AG08396 (cell line): ENCODE data around the gene C14orf39.
"Not testable (repeated sequence)": the region's sequence is repeated elsewhere in the genome, so short reads cannot be mapped to it uniquely, and the experiment has no call there.

ENCODE experiments used
- DNase-seq: peaks from one replicate; pipeline ENCODE4 v3.0.0; 2012; ENCODE audit warnings: low spot score, mixed read lengths

The C14orf39 gene

DNA sequence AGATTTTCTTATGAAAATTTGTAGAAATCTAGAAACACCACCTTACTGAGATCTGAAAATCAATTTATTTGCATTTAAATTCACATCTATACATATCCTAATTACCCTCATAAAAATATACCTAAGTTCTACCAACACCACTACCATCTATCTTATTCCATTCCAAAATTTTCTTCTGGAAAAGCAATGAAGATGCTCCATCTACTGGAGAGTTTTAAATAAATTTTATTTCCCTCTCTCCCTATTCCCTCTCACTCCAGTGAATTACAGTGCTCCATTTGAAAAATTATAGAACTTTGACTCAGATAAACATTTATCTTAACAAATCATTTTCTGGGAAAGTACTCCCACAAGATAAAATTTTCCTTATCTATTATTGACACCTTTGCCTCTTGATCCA lies 2.3 kb upstream of the C14orf39 start:
- no peak for DNase-seq

DNA sequence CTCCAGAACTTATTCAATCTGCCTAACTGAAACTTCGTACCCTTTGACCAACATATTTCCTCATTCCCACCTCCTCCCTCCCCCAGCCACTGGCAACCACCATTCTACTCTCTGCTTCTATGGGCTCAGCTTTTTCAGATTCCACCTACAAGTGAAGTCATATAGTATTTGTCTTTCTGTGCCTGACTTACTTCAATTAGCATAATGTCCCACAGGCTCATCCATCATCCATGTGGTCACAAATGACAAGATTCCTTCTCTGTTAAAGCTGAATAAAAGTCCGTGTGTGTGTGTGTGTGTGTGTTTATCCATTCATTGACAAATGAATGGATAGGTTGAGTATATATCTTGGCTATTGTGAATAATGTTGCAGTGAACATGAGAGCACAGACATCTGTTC lies 1.3 kb upstream of the C14orf39 start:
- no peak for DNase-seq

DNA sequence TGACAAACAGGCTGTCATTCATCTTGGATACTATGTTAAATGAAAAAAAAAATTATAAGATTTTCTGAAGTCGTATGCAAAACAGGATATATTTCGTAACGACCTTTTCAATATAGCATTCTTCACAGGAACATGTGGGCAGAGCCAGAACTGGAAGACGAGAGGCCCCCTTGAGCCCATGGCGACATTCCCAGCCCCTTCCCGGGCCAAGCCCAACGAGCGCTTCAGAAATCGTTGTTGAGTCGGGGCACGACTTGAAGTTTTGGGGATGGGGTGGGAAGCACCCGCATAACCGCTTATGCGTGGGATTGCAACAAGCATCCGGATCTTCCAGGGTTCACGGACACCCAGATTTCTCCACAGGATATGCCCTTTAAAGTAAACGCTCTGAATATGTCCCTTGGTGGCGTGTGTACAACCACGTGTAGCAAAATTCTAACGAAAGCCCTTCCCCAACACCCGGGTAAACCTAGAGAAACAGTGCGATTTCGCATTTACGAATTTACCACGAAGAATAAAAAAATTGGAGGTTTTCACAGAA lies 736 bp downstream of the C14orf39 start:
- no peak for DNase-seq

- no peak for DNase-seq
Measured at GRCh38 chr14:60482743-60483142, 3.1 kb downstream of the C14orf39 start.

- DNase-seq = not testable (repeated sequence)
Measured at GRCh38 chr14:60480248-60480647, 5.6 kb downstream of the C14orf39 start.

DNA sequence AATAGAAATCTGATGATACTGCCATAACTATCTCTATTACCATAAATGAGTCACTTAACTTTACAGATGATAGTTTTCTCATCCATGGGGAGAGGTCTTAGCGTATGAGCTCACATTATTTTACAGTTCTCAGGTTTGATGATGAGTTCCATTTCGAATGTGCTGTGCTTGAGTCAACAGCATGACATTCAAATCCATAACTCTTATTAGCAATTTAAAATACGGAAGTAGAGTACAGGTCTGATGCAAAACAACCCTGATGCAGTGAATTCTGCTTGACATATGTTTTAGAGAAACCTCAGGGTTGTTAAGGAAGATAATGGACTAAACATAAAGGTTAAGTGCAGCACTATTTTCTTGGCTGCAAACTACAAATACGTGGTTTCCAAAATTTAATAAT lies 30.0 kb downstream of the C14orf39 start:
- no peak for DNase-seq

- no peak for DNase-seq
Measured at GRCh38 chr14:60430276-60430675, 55.6 kb downstream of the C14orf39 start.

DNA sequence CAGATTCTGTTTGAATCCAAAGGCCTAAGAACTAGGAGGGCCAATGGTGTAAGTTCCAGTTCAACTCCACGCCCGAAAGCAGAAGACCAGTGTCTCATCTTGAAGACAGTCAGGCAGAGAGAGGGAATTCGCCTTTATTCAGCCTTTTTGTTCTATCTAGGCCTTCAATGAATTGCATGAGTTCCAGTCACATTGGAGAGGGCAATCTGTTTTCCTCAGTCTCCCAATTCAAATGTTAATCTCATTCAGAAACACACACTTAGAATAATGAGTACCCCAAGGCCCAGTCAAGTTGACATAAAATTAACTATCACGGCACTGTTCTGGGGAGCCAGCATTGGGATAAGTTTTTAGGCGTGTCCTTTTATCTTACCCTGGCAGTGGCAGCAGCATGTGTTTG lies 65.8 kb downstream of the C14orf39 start:
- DNase-seq = no peak

DNA sequence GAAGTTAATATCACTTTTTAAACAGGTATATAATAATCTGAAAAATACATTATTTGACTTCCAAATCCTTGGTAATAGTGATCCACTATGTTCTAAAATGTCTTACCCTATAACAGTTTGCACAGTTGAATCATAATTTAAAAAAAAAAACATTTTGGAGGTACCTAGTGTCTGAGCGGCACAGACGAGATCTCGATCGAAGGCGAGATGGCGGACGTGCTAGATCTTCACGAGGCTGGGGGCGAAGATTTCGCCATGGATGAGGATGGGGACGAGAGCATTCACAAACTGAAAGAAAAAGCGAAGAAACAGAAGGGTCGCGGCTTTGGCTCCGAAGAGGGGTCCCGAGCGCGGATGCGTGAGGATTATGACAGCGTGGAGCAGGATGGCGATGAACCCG lies 88.3 kb downstream of the C14orf39 start:
- DNase-seq = not testable (repeated sequence)

GRCh38 chr14:60396718-60397343 lies 89.0 kb downstream of the C14orf39 start:
- DNase-seq = no peak
